T-helper 1 cell treated with Interleukin-12 subunit alpha and Interleukin-12 subunit beta and Interleukin-4 antibody, amounts not matched to agents 30 μg/mL and 1 μg/mL, for 36 hours (primary cell): ENCODE results near the gene LAIR1.

Experiments
- H3K27ac Mint-ChIP-seq: one replicate; pipeline ENCODE4 v1.8.0; 2021; ENCODE audit warnings: mild to moderate bottlenecking, mixed read lengths
- H3K27me3 Mint-ChIP-seq: one replicate; pipeline ENCODE4 v1.8.0; 2021; ENCODE audit warnings: low read depth, mixed read lengths
- H3K36me3 Mint-ChIP-seq: one replicate; pipeline ENCODE4 v1.8.0; 2021; ENCODE audit warnings: low read depth, mixed read lengths
- H3K4me1 Mint-ChIP-seq: one replicate; pipeline ENCODE4 v1.8.0; 2021; ENCODE audit warnings: low read depth, mixed read lengths
- H3K4me3 Mint-ChIP-seq: one replicate; pipeline ENCODE4 v1.8.0; 2021; ENCODE audit warnings: mild to moderate bottlenecking, moderate library complexity, mixed read lengths
- H3K9me3 Mint-ChIP-seq: one replicate; pipeline ENCODE4 v1.8.0; 2021; ENCODE audit warnings: mixed read lengths

LAIR1 gene, protein sequence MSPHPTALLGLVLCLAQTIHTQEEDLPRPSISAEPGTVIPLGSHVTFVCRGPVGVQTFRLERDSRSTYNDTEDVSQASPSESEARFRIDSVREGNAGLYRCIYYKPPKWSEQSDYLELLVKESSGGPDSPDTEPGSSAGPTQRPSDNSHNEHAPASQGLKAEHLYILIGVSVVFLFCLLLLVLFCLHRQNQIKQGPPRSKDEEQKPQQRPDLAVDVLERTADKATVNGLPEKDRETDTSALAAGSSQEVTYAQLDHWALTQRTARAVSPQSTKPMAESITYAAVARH

DNA sequence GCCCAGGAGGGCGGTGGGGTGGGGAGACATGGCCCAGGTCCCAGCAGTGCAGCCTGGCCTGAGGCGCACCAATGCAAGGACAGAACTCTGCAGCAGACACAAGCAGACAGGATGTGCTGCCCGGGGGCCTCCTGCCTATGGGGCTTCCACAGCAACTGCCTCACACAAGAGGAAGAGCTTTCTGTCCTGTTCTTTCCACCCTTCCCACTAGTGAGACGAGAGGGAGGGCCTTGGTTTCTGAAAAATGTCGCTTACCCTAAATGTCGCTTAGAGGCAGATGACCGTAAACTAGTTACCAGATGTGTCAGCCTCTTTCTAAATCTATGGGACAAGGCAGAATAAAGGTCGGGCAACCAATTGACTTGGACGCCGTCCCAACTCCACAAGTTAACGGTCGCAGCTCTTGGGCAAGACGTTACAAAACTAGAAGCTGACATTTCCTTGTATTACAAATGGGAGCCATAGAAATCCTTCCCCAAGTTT lies at the start of gene LAIR1:
Gene LAIR1, minus strand, starts transcription at position 157 of the 483 bp plus-strand sequence. Its CDS starts 127 bp downstream, at position 30.
- Mint-ChIP-seq H3K9me3 (peaks cover 5% of the 10 kb centered on the region), H3K36me3 (peaks cover 38% of the 10 kb centered on the region), H3K4me1 (peaks cover 57% of the 10 kb centered on the region), H3K27ac (peak within 1 kb of the TSS; percentile 86), H3K27me3 (peaks cover 29% of the 10 kb centered on the region), H3K4me3 (peak within 1 kb of the TSS; percentile 90)

DNA sequence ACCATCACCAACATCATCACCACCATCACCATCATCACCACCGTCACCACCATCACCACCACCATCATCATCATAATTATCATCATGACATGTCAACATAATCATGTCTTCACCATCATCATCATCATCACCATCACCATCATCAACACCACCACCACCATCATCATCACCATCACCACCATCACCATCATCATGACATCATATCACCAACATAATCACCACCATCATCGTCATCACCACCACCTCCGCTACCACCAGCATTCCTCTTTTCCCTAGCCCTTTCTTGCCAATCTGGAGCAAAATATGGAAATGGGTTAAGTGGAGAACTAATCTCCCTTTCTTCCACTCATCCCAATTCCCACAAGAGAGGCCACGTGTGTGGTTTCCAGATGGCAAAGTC lies 49.4 kb upstream of the LAIR1 start:
- H3K4me3 Mint-ChIP-seq, result no peak overlapping the region
- peak overlapping the region; percentile 37 for H3K27ac Mint-ChIP-seq
- H3K4me1 Mint-ChIP-seq, result peaks cover 17% of the 10 kb centered on the region
- peaks cover 5% of the 10 kb centered on the region for H3K36me3 Mint-ChIP-seq
- H3K9me3 Mint-ChIP-seq, result peaks cover 13% of the 10 kb centered on the region
- peaks cover 49% of the 10 kb centered on the region for H3K27me3 Mint-ChIP-seq

DNA sequence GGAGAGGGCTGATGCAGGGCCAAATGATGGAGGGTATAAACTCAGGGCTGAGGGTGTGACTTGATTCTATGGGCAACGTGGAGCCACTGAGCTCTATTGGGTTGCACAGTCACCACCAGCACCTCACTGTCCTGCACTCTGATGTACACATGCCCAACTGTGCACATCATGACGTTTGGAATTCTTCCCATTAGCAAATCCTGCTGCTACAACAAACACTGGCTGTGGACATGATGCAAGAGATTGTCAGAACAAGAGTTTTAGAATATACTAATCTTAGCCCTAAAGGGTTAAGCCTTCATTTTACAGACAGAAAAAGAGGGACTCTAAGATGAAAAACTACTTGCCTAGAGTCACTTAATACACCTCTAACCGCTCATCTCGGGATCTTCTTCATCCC lies 48.1 kb upstream of the LAIR1 start:
- no peak overlapping the region for H3K4me3 Mint-ChIP-seq
- peaks cover 44% of the 10 kb centered on the region for H3K27me3 Mint-ChIP-seq
- no peak overlapping the region for H3K27ac Mint-ChIP-seq
- H3K9me3 Mint-ChIP-seq, result peaks cover 18% of the 10 kb centered on the region
- H3K36me3 Mint-ChIP-seq, result peaks cover 8% of the 10 kb centered on the region
- peaks cover 12% of the 10 kb centered on the region for H3K4me1 Mint-ChIP-seq

DNA sequence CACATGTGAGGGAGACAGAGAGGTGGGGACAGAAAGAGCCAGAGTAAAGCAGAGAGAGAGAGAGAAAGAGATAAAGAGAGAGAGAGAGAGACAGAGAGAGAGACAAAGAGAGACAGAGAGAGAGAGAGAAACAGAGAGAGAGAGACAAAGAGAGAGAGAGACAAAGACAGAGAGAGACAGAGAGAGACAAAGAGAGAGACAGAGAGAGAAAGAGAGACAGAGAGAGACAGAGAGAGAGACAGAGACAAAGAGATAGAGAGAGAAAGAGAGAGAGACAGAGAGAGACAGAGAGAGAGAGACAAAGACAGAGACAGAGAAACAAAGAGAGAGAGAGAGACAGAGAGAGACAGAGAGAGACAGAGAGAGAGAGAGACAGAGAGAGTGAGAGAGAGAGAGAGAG lies 46.3 kb upstream of the LAIR1 start:
- Mint-ChIP-seq H3K27ac (no peak overlapping the region), H3K27me3 (peaks cover 36% of the 10 kb centered on the region), H3K36me3 (peaks cover 5% of the 10 kb centered on the region)

DNA sequence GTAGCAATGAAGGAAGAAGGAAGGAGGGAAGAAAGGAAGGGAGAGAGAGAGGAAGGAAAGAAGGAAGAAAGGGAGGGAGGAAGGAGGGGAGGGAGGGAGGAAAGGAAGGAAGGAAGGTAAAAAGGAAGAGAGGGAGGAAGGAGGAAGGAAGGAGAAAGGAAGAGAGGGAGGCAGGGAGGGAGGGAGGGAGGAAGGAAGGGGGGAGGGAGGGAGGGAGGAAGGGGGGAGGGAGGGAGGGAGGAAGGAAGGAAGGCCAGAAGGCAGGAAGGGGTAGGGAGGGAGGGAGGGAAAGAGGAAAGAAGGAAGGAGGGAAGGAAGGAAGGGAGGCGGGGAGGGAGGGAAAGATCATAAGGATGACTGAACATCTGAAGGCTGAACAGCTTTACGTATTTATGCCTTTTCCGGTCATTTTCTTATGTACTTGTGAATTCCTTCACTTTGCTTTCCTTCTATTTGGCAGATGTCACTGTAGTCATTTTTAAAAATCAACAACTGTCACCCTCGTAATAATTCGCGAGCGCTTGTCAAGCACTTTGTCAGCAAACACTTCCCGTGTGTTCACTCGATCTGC lies 43.8 kb upstream of the LAIR1 start:
- no peaks in the 10 kb centered on the region for H3K4me1 Mint-ChIP-seq
- peaks cover 18% of the 10 kb centered on the region for H3K9me3 Mint-ChIP-seq
- H3K4me3 Mint-ChIP-seq, result no peak overlapping the region
- H3K27me3 Mint-ChIP-seq, result peaks cover 21% of the 10 kb centered on the region
- H3K27ac Mint-ChIP-seq, result peak overlapping the region; percentile 84
- peaks cover 2% of the 10 kb centered on the region for H3K36me3 Mint-ChIP-seq

More for the DNA sequence above, 46.3 kb upstream of the LAIR1 start:
- Mint-ChIP-seq H3K4me1 (peaks cover 2% of the 10 kb centered on the region), H3K9me3 (peaks cover 24% of the 10 kb centered on the region), H3K4me3 (no peak overlapping the region)

DNA sequence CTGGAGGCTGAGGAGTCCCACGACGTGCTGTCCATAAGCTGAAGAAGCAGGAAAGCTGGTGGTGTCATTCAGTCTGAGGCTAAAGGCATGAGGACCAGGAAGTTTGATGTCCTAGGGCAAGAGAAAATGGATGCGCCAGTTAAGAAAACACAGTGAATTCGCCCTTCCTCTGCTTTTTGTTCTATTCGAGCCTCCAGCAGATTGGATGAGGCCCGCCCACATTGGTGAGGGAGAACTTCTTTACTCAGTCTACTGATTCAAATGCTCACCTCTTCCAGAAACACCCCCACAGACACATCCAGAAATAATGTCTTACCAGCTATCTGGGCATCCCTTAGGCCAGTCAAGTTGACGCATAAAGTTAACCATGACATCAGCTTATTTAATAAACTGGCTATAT lies 43.0 kb upstream of the LAIR1 start:
- Mint-ChIP-seq H3K27me3 (peaks cover 13% of the 10 kb centered on the region), H3K4me3 (no peak overlapping the region), H3K9me3 (peaks cover 14% of the 10 kb centered on the region), H3K4me1 (no peaks in the 10 kb centered on the region), H3K27ac (no peak overlapping the region), H3K36me3 (peaks cover 2% of the 10 kb centered on the region)

DNA sequence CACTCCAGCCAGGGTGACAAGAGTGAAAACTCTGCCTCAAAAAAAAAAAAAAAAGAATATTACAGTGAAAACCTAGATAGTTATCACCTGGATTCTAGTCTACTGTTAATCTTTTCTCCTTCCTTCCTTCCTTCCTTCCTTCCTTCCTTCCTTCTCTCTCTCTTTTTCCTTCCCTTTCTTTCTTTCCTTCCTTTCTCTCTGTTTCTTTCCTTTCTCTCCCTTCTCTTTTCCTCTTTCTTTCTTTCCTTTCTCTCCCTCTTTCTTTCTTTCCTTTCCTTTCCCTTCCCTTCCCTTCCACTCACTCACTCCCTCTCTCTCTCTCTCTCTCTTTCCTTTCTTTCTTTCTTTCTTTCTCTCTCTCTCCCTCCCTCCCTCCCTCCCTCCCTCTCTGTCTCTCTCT lies 40.9 kb upstream of the LAIR1 start:
- no peak overlapping the region for H3K27ac Mint-ChIP-seq
- no peaks in the 10 kb centered on the region for H3K4me1 Mint-ChIP-seq
- peaks cover 14% of the 10 kb centered on the region for H3K9me3 Mint-ChIP-seq
- peaks cover 2% of the 10 kb centered on the region for H3K36me3 Mint-ChIP-seq
- peaks cover 5% of the 10 kb centered on the region for H3K27me3 Mint-ChIP-seq
- no peak overlapping the region for H3K4me3 Mint-ChIP-seq

DNA sequence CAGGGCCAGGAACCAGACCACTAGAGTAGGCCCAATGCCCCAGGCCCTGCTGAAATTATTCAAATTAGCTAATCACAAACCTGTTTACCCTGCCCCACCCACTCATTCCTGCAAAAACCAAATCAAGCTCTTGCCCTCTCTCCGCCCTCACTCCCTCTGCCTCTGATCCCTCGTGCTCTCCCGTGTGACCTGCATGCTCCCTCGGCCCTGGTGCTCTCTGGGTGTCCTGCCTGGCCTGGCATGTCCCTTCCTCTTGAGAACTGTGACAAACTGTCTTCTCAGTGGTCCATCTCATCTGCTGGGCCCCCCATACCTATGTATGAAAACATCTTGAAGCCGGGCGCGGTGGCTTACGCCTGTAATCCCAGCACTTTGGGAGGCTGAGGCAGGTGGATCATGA lies 38.3 kb upstream of the LAIR1 start:
- Mint-ChIP-seq H3K27ac (no peak overlapping the region), H3K9me3 (peaks cover 8% of the 10 kb centered on the region), H3K27me3 (peaks cover 5% of the 10 kb centered on the region), H3K4me1 (no peaks in the 10 kb centered on the region), H3K36me3 (no peaks in the 10 kb centered on the region), H3K4me3 (no peak overlapping the region)

DNA sequence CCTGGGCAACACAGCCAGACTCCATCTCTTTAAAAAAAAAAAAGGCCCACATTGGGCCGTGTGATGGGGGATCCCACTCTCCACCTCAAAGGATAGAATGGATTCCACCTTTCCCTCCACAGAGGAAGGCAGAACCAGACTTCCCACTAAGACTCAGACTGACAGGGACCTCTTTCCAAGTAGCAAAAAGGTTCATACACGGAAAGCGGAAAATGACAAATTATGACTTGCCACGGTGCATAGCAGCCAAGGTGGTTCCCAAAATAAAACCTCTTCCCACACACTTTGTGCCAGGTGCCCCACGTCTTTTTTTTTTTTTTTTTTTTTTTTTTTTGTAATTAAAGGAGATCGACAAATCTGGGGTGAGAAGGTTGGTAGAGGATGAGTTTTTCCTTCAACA lies 36.2 kb upstream of the LAIR1 start:
- no peaks in the 10 kb centered on the region for H3K36me3 Mint-ChIP-seq
- H3K9me3 Mint-ChIP-seq, result no peaks in the 10 kb centered on the region
- no peak overlapping the region for H3K27ac Mint-ChIP-seq
- H3K4me3 Mint-ChIP-seq, result no peak overlapping the region
- no peaks in the 10 kb centered on the region for H3K4me1 Mint-ChIP-seq
- peaks cover under 1% of the 10 kb centered on the region for H3K27me3 Mint-ChIP-seq

DNA sequence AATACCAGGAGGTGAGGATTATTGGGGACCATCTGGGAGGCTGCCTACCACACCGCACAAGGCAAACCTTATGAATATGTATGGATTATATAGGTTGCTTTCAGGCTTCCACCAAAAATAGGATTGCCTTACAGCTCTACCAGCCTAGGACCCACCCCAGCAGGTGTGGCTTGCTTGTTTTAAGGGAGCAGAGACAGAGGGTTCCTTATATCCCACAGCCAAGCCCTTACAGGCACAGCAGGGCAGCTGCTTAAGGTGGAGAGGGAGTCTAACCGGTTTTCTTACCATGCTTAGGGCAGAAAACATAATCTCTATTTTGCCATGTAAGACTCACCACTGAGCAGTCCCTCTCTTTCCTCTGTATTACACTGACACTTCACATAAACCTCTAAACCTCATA lies 34.5 kb upstream of the LAIR1 start:
- Mint-ChIP-seq H3K27ac (no peak overlapping the region), H3K4me3 (no peak overlapping the region), H3K36me3 (no peaks in the 10 kb centered on the region), H3K27me3 (no peaks in the 10 kb centered on the region), H3K9me3 (no peaks in the 10 kb centered on the region), H3K4me1 (no peaks in the 10 kb centered on the region)

DNA sequence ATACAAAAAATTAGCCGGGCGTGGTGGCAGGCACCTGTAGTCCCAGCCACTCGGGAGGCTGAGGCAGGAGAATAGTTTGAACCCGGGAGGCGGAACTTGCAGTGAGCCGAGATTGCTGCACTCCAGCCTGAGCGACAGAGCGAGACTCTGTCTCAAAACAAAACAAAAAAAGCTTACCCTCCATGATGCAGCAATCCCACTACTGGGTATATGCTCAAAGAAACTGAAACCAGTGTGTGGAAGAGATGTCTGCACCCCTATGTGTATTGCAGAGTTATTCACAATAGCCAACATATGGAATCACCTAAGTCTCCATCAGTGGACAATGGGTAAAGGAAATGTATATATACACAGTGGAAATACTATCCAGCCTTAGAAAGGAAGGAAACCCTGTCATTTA lies 31.0 kb upstream of the LAIR1 start:
- Mint-ChIP-seq H3K36me3 (no peaks in the 10 kb centered on the region), H3K4me3 (no peak overlapping the region), H3K27me3 (peaks cover 14% of the 10 kb centered on the region), H3K4me1 (peaks cover 6% of the 10 kb centered on the region), H3K27ac (no peak overlapping the region), H3K9me3 (no peaks in the 10 kb centered on the region)

DNA sequence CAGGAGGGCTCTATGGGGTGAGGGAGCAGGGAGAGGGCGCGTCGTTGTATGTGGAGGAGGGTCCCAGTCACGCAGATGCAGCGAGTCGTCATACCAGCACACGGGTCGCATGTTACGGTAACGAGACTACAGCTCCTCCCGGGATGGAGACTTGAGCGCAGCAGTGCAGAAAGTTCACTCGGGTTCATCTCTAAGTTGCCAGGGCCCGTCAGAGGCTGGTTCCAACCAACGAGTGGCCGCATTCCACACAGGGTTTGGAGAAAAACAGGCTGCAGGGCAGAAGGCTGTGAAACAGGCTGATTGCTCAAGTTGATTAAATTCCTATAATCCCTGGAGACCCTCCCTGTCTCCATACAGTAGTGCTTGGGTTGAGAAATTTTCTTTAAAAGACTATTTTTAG lies 28.6 kb upstream of the LAIR1 start:
- Mint-ChIP-seq H3K36me3 (no peaks in the 10 kb centered on the region), H3K27ac (no peak overlapping the region), H3K27me3 (peaks cover 15% of the 10 kb centered on the region), H3K4me3 (no peak overlapping the region), H3K9me3 (no peaks in the 10 kb centered on the region), H3K4me1 (peaks cover 23% of the 10 kb centered on the region)

DNA sequence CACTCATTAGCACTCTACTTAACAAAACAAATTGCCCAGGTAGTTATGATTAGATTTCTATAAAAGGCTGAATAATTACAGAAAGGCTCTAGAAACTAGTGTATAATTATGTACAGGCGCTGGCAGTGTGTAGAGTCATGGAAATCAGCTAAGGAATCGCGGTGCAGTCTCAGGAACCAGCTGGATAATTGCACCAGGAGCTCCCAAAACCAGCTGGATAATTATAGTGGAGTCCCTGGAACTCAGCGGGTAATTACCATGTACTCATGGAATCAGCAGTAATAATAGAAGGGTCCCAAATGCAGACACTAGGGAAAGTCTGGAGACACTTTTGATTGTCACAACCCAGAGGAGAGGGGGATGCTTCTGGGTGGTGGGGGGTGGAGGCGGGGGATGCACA lies 27.4 kb upstream of the LAIR1 start:
- Mint-ChIP-seq H3K4me1 (peaks cover 31% of the 10 kb centered on the region), H3K9me3 (no peaks in the 10 kb centered on the region), H3K27ac (no peak overlapping the region), H3K27me3 (peaks cover 21% of the 10 kb centered on the region), H3K36me3 (no peaks in the 10 kb centered on the region), H3K4me3 (no peak overlapping the region)

DNA sequence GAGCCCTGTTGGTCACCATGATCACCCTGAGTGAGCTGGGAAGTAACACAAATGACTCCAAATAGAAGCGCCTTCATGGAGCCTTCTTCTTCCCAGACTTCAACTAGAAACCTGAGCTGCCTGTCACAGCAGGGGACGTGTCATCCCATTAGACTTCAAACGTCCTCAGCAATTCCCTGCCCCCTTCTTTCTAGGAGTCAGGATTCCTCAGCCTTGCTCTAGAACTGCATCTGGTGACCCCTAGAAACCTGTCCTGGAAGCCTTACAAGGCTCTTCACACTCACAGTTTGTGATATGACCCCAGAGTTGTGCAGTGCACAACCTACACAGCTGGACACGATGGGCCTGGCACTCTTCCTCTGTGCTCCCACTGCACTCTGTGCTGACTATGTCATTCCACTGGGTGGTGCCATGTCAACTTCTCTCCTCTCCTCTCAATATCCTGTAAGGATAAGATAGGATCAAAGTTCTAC lies 26.9 kb upstream of the LAIR1 start:
- no peak overlapping the region for H3K4me3 Mint-ChIP-seq
- peaks cover 31% of the 10 kb centered on the region for H3K4me1 Mint-ChIP-seq
- no peaks in the 10 kb centered on the region for H3K36me3 Mint-ChIP-seq
- peaks cover 21% of the 10 kb centered on the region for H3K27me3 Mint-ChIP-seq
- no peak overlapping the region for H3K27ac Mint-ChIP-seq
- no peaks in the 10 kb centered on the region for H3K9me3 Mint-ChIP-seq

DNA sequence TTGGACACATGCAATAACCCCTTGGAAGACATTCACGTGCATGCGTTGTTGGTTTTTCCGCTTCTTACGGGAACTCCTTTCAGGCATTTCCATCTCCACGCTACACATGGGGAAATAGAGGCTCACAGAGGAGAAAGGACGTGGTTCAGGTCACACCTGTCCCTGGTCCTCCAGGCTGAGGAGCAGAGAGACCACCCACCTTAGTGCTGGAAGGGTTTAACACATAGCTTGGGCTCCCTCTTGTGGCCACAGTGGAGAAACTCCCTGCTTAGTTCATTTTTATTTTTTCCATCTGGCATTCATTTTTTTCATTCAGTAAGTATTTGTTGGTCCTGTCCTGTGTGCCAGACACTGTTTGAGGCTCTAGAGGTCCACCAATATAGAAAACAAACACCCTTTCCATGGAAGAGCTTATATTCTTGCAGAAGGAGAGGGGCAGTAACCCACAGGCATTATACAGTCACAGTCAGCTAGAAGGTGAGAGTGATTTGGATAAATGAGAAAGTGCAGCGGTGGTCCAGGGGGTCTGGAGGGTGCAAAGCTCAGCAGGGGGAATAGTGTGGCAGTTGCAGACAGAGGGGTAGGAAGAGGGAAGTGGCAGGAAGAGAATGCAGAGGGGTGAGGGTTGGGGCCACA lies 26.3 kb upstream of the LAIR1 start:
- Mint-ChIP-seq H3K36me3 (no peaks in the 10 kb centered on the region), H3K4me1 (peaks cover 31% of the 10 kb centered on the region), H3K27me3 (peaks cover 21% of the 10 kb centered on the region), H3K27ac (peak overlapping the region; percentile 54), H3K9me3 (no peaks in the 10 kb centered on the region), H3K4me3 (peak overlapping the region; percentile 52)
